HG03025 (cell line): ENCODE measurements around the gene OR8G1.
"Not testable (repeated sequence)": the region's sequence is repeated elsewhere in the genome, so short reads cannot be mapped to it uniquely, and the experiment has no call there.

Source experiments
- ATAC-seq: cut with Tn5 transposase; IDR thresholded peaks from one replicate; pipeline ENCODE4 v1.9.1; 2021; ENCODE audit warnings: mild to moderate bottlenecking, moderate library complexity; ENCODE audit not compliant: unreplicated experiment, low FRiP score

Gene OR8G1, protein sequence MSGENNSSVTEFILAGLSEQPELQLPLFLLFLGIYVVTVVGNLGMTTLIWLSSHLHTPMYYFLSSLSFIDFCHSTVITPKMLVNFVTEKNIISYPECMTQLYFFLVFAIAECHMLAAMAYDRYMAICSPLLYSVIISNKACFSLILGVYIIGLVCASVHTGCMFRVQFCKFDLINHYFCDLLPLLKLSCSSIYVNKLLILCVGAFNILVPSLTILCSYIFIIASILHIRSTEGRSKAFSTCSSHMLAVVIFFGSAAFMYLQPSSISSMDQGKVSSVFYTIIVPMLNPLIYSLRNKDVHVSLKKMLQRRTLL

DNA sequence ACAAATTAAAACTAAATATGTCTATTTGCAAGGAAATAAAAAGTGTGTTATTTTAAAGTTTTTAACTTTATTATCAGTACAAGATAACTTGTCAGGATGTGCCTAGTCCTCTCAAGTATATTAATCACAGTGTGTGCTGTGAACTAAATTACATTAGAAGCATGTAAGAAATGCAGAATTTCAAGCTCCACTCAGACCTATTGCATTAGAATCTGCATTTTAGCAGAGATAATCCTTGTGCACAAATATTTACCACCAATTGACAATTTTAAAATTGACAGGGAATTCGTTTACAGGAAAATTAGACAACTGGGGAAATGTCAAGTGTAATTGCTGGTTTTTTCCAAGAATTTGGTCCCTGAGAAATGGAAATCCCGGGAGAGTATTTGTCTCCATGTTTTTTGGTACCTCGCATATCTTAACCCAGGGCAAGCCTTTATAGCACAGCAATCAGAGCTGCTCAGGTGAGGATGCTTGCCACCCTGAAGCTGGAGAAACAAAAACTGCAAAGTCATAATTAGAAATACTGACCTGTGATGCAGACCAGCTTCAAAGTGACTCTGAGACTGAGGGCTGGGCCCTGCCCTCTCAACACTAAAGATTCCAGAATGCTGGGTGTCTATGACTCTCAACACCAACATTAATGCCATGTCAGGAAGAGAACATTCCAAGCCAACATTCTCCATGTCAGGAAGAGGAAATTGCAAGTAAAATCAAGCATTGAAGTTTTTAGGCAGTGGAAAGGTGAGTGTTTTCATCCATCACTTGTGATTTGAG, at the start of gene OR8G1:
Gene OR8G1, plus strand, starts transcription at position 475 of the 777 bp plus-strand sequence. CDS start 8,581 bp downstream, outside the sequence.
- ATAC-seq = no peak

DNA sequence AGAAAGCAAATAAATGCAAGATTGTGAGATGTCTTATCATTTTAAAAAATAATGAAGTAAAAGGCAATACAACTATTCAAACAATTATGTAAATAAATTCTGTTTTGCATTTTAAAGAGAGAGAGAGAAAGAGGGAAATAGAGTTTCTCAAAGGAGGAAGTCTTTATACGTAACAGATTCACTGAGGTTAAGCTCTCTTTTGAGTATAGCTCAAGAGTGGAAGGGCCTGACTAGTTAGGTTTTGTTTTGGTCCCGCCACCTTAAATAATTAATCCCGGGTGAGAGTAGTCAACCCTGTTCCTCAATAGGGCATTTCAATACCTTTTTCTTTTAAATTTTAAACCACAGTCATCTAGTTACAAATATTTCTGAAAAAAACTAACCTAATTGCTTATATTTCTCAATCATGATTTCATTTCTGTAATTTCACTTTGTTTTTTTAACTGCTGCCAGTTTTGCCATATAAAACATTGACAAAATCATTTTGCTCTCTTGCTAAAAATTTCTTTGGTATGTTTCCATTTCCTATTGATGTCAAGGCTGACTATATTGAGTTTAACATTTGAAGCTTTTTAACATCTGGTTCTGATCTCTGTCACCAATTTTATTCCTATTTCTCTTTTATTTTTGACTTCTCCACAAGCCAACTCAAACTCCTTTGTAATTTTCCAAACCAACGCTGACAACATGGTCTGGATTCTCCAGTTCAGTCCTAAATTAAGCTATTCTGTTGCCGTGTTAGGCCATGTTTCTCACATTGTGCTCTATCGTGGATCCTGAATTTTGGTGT, 47.5 kb upstream of the OR8G1 start:
- no peak for ATAC-seq

DNA sequence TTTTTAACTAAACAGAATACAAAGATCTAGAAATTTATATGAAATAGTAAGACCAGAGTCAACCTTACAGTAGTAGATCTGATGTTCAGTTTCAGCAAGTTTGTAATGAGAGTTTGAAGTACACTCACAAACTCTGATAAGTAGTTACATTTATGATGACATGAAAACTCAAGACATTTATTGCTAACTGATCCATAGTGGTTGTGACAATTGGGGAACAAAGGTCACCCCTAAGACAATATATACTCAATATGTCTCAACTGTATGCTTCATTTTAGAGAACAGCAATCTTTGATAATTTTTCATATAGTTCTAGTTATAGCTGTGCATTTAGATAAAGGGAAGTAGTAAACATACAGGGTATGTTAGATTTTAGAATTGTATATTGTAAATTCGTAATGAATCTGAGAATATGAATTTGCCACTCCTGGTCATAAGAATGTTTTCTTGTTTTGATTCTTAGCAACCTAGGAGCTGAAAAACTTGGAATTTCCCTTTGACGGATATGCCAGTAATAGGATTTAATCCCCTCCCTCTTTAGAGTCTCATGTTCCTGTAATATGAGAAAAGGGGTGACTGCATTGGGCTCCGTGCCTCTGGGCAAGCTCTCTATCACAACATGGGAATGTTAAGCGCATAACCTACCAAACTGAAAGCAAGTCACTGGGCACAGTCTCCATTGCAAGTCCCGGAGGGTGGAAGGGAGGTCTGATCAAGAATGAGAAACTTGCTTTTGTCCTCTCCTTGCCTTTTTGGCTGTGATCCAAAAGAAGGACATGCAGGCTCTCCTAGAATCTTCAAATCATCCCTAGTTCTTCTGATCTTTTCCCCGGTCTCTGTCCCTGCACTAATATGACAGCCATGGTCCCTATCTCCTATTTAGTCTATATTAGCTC, 46.4 kb upstream of the OR8G1 start:
- ATAC-seq = no peak

DNA sequence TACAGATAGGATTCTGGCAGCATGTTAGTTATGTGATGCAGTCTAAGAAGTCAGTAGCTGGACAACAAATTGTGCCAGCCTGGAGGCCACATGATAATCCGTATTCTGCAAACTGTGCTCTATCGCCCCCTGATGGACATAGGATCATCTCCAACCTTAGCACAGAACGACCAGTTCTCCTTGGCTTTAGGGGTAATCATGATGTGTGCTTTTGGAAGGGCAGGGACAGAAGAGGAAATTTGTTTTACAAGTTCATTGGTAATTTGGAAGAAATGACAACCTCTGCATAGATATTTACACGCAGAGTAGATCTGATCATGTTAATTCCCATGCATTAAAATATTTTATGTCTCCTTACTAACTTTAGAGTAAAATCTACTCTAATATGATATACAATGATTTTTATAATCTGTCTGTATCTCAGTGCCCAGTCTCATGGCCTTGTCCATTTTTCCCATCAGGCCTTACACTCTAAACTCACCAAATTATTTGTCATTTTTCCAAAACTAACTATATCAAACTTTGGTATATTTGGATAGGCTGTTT, 45.6 kb upstream of the OR8G1 start:
- peak; percentile 75 for ATAC-seq

DNA sequence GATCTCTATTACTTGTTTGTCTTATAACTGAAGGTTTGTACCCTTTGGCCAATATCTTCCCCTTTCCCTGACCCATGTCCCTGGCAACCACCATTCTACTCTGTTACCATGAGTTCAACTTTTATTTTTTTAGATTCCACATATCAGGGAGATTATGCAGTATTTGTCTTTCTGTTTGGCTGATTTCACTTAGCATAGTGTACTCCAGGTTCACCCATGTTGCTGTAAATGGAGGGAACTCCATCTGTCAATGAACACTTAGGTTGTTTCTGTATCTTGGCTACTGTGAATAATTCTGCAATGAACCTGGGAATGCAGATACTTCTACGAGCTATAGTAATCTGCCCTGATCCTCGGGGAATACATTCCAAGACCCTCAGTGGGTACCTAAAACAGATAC, 42.9 kb upstream of the OR8G1 start:
- ATAC-seq = no peak

DNA sequence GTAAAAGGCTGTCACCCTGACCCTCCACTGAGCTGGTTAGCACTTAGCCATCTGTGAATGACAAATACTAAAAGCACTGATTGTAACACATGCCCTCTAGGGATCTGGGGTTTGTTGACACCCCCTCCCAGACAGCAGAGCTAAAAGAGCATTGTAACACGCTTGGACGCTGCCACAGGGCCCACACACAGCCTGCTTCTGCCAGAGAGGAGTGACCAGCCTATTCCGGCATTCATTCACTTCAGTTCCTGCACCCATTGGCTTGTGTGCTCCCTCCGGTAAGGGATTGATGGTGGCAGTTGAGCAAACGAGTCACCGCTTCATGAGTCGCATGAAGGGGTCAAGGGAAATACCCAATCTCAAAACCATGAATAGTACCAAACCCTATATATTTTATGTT, 42.0 kb upstream of the OR8G1 start:
- no peak for ATAC-seq

DNA sequence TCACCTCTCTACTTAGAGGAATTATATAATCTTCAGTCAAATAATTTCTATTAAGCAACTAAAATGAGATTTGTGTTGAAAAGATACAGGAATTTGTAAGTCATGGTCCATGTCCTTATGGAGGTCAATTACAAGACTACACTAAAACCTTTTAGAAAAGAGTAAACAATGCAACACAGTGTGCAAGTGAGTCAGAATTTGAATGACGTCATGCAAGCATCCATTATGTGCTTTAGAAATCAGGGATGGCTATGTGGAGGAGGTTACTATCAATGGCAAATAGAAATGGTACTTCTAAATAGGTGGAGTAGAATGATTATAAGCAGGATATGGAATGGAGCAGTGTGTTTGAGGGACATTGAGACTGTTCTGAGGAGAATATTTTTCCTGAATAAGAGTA, 41.2 kb upstream of the OR8G1 start:
- no peak for ATAC-seq

DNA sequence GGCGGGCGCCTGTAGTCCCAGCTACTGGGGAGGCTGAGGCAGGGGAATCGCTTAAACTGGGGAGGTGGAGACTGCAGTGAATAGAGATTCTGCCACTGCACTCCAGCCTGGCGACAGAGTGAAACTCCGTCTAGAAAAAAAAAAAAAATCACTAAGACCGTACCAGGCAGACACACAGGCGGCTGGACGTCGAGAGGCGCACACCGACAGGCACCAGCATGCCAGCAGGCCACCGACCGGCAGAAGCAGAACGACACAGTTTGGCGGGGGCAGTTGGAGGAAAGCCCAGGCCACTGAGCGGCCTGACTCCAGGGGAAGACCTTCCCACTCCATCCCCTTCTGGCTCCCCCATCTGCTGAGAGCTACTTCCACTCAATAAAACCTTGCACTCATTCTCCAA, 40.2 kb upstream of the OR8G1 start:
- ATAC-seq = no peak

DNA sequence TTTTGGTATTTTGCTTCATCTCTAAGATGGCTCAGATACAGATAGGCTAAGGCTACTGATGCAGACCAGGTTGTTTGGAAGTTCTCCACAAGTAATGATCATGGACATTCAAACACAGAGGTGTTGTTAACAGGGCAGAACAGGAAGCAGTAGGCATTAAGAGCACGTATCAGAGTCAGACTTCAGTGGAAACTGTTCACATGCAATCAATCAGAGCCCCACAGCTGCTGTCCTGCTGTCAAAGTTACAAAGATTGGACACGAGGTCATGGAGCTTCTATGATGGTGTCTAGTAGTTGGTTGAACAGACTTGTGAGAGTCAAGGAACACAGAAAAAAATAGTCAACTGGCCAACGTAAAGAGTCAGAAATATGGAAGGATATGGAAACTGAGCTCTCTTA, 37.9 kb upstream of the OR8G1 start:
- no peak for ATAC-seq

DNA sequence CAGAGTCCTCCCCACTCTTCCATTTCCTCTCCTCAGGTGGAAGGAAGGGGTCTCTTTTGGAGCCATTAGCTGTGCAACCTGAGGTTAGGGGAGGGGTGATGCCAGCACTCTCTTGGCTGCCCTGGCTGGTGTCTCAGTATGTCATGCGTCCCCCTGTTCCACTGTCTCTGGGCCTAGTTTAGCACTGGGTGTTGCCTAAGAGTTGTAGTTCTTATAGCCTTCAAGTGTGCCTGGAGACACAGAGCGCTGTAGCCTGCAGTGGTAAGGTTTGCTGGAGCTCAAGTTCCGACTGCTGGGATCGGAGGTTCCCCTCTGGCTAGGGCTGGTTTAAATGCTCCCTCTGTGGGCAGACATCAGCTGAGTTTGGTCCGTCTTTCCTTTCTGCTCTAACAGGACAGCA, 36.9 kb upstream of the OR8G1 start:
- ATAC-seq = no peak

DNA sequence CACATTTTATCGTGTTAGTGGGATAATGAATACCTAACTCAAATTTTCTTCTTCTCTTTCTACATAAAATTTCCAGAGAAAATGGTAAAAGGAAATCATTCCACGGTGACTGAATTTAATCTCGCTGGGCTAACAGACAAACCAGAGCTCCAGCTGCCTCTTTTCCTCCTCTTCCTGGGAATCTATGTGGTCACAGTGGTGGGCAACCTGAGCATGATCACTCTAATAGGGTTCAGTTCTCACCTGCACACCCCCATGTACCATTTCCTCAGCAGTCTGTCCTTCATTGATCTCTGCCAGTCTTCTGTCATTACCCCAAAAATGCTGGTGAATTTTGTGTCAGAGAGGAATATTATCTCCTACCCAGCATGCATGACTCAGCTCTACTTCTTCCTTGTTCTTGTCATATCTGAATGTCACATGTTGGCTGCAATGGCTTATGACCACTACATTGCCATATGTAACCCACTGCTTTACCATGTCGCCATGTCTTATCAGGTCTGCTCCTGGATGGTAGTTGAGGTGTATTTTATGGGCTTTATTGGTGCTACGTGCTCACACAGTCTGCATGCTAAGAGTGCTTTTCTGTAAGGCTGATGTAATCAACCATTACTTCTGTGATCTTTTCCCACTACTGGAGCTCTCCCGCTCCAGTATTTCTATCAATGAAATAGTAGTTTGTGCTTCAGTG, 33.6 kb upstream of the OR8G1 start:
- ATAC-seq = no peak

DNA sequence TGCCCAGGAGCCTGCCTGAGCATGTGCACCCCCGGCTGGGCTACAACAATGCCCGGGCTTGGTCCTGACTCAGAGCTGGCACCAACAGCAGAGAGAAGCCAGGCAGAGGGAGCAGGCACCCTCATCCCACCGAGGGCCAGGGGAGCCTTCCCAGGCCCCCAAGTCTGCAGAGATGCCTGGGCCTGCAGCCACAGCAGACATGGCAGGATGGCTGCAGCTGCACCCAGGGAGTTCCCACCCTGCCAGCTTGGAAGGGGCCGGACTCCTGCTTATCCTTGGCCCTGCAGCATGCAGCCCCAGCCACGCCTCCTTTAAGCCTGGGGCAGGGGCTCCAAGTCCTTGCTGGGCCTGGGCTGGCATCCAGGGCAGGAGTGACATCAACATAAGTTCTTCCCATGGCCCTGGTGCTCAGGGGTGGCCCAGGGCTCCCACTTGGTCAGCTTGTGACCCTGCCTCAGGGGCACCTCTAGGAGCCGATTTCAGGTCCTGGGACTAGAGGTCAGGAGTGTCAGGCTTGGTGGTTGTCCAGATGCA, 31.0 kb upstream of the OR8G1 start:
- ATAC-seq = no peak

DNA sequence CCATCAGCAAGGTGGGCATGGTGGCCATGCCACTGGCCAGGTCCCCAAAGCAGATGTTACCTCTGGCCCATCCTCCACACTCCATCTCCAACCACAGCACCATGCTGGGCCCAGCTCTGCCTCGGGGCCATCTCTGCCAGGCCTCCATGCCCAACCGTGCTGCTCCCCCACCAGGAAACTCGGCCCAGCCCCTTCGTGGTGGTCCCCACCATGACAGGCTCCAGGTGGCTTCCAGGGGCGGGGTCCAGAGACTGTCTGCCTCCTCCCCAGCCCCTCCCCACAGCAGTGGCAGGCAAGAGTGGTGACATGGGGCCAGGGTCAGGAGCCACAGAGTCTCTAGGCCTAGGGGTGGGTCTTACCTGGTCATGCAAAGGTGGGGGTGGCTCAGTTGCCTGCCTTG, 30.5 kb upstream of the OR8G1 start:
- no peak for ATAC-seq

DNA sequence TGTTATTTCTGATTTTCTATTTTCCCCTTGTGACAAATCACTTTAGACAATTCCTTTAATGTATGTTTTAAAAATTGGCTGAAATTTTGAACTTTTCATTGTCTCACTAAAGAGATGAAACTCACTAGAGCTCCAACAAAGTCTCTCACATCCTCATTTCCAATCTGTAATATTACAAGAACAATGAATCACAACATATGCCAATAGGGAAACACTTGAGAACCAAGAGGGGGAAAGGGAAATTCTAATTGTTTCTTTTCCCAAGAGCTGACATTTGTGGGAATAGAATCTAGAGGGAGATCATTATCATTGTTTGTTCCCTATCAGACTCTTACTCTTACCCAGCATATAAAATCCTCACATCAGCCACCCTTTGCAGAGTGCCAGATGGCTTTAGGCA, 29.6 kb upstream of the OR8G1 start:
- no peak for ATAC-seq

DNA sequence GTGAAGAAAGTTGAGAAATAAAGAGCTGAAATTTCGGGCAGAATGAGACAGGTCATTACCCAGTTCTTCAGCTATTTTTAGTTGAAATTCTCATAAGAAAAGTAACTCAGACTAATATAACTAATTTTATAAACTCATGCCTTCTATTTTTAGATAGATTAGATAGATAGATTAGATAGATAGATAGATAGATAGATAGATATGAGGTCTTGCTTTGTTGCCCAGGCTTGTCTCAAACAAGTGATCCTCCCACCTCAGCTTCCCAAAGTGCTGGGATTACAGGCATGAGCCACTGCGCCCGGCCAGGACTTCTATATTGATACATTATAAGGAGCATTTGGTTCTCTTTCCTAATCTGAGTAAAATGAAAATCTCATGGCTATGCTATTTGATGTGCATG, 26.9 kb upstream of the OR8G1 start:
- ATAC-seq = no peak

DNA sequence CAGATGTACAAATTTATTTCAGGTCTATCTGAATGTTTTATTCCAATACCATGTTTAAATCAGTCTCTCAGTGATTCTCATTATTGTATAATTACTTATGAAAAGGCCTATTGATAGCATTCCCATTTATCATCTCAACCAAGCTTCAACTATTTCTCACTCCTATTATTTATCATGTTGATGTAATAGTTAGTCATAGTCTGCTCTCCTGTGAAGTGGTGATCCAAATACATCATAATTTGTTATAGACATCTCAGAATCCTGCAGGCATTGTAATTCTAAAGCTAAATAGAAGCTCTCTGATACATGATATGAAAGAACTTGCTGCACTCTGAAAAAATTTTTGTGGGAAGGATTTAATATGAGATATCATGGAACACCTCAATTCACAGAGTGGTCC, 21.8 kb upstream of the OR8G1 start:
- ATAC-seq = no peak

DNA sequence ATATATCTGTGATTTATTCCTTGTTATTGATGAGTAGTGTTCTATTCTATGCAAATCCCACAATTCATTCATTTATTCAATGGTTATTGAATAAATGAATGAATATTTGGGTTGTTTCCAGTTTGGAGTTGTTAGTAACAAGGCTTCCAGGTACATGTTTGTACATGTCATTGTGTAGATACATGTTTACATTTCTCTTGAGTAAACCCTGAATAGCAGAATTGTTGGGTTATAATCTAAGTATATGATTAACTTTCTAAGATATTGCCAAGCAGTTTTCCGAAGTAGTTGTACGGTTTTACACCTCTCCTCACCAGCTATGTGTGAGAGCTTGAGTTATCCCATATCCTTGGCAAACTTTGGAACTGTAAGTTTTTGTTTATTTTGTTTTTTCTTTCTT, 18.5 kb upstream of the OR8G1 start:
- ATAC-seq = no peak

DNA sequence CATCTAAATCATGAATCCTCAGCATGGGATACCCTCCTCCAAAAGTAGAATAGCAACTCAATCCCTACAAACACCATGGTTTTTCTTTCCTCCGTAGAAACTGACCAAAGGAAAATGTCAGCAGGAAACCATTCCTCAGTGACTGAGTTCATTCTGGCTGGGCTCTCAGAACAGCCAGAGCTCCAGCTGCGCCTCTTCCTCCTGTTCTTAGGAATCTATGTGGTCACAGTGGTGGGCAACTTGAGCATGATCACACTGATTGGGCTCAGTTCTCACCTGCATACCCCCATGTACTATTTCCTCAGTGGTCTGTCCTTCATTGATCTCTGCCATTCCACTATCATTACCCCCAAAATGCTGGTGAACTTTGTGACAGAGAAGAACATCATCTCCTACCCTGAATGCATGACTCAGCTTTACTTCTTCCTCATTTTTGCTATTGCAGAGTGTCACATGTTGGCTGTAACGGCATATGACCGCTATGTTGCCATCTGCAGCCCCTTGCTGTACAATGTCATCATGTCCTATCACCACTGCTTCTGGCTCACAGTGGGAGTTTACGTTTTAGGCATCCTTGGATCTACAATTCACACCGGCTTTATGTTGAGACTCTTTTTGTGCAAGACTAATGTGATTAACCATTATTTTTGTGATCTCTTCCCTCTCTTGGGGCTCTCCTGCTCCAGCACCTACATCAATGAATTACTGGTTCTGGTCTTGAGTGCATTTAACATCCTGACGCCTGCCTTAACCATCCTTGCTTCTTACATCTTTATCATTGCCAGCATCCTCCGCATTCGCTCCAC, 16.1 kb upstream of the OR8G1 start:
- ATAC-seq = not testable (repeated sequence)
